Loucy (cell line): ENCODE results near the gene RABAC1.

Experiments used
- CTCF ChIP-seq: fragments of 200-600 bp; sonication (generic); conservative IDR thresholded peaks from 2 replicates; pipeline ENCODE4 v1.5.1; 2014; ENCODE audit warnings: mild to moderate bottlenecking, antibody characterized with exemption, low read length
- EZH2phosphoT487 ChIP-seq: fragments of 200-600 bp; IDR thresholded peaks from 2 replicates; pipeline ENCODE4 v1.6.1; 2018; ENCODE audit warnings: antibody characterized with exemption, mild to moderate bottlenecking, moderate library complexity, borderline replicate concordance

- TF ChIP-seq CTCF (no peak), EZH2phosphoT487 (no peak)
Measured at GRCh38 chr19:41927497-41928192, 31.5 kb downstream of the RABAC1 start.
